NCI-H446 (cell line): Measurements from ENCODE around the gene SLC4A1AP.

ENCODE experiments used
- DNase-seq, 2 experiments: peaks; one replicate each; lab custom pipeline; 2025; lab: John Stamatoyannopoulos, UW

The SLC4A1AP gene

GRCh38 chr2:27721335-27721734 is 57.6 kb downstream of the SLC4A1AP start:
- DNase-seq = no peak

GRCh38 chr2:27721884-27722485 is 58.3 kb downstream of the SLC4A1AP start:
- DNase-seq = no peak

- DNase-seq = peak; percentile 17 to 71
Observed at GRCh38 chr2:27723372-27724144, 59.9 kb downstream of the SLC4A1AP start.

GRCh38 chr2:27724191-27724590 is 60.5 kb downstream of the SLC4A1AP start:
- DNase-seq = no peak

- no peak for DNase-seq
Observed at GRCh38 chr2:27724905-27725701, 61.4 kb downstream of the SLC4A1AP start.

GRCh38 chr2:27727257-27727656 is 63.6 kb downstream of the SLC4A1AP start:
- no peak for DNase-seq

GRCh38 chr2:27728081-27728858 is 64.6 kb downstream of the SLC4A1AP start:
- DNase-seq = no peak

GRCh38 chr2:27729198-27729597 is 65.5 kb downstream of the SLC4A1AP start:
- DNase-seq = no peak

GRCh38 chr2:27729614-27730013 is 65.9 kb downstream of the SLC4A1AP start:
- no peak for DNase-seq

- no peak for DNase-seq
Observed at GRCh38 chr2:27730261-27730662, 66.6 kb downstream of the SLC4A1AP start.

GRCh38 chr2:27730980-27731691 is 67.4 kb downstream of the SLC4A1AP start:
- no peak for DNase-seq

- no peak for DNase-seq
Observed at GRCh38 chr2:27734305-27734704, 70.6 kb downstream of the SLC4A1AP start.

- DNase-seq = no peak
Observed at GRCh38 chr2:27735263-27735904, 71.7 kb downstream of the SLC4A1AP start.

GRCh38 chr2:27736031-27736889 is 72.6 kb downstream of the SLC4A1AP start:
- DNase-seq = no peak

GRCh38 chr2:27736890-27737204 is 73.2 kb downstream of the SLC4A1AP start:
- DNase-seq = no peak

- peak in 1 of 2 experiments; percentile 29 for DNase-seq
Observed at GRCh38 chr2:27737676-27738348, 74.1 kb downstream of the SLC4A1AP start.

- DNase-seq = no peak
Observed at GRCh38 chr2:27738349-27739057, 74.8 kb downstream of the SLC4A1AP start.

- no peak for DNase-seq
Observed at GRCh38 chr2:27739058-27739373, 75.3 kb downstream of the SLC4A1AP start.

- no peak for DNase-seq
Observed at GRCh38 chr2:27741673-27742072, 78.0 kb downstream of the SLC4A1AP start.
